HepG2 (cell line): Measurements from ENCODE around the gene ANKRD39. TPM values are rescaled to one million over a fixed set of nuclear protein-coding genes. Genes with fewer than 3 reads are reported as not detected.

Experiments
- ATAD3A ChIP-seq: sonication (generic); formaldehyde crosslinking; IDR thresholded peaks from 2 replicates; pipeline ENCODE4 v1.4.0; 2020; ENCODE audit warnings: missing genetic modification reagents
- CAMTA2 ChIP-seq: sonication (generic); formaldehyde crosslinking; IDR thresholded peaks from 2 replicates; pipeline ENCODE4 v1.4.0; 2020; ENCODE audit warnings: mild to moderate bottlenecking, missing genetic modification reagents, borderline replicate concordance
- CENPT ChIP-seq: sonication (generic); formaldehyde crosslinking; IDR thresholded peaks from 2 replicates; pipeline ENCODE4 v1.8.0; 2022; ENCODE audit warnings: low read depth, mild to moderate bottlenecking, moderate library complexity, missing genetic modification reagents
- FOXP1 ChIP-seq, 2 experiments: fragments of 450-650 bp in 1 of 2; IDR thresholded peaks; 2 replicates each; pipeline ENCODE4 v1.6.1; 2017 to 2018; ENCODE audit warnings: antibody characterized with exemption in 1 of 2
- HHEX ChIP-seq: IDR thresholded peaks from 2 replicates; pipeline ENCODE4 v1.6.1; 2016; ENCODE audit warnings: control low read depth
- HMG20B ChIP-seq: conservative IDR thresholded peaks from 2 replicates; pipeline ENCODE4 v1.6.1; 2016; ENCODE audit warnings: missing genetic modification reagents, missing compliant biosample characterization
- KIAA2018 ChIP-seq: sonication (generic); formaldehyde crosslinking; IDR thresholded peaks from 2 replicates; pipeline ENCODE4 v1.5.0; 2020; ENCODE audit warnings: mild to moderate bottlenecking, missing genetic modification reagents, borderline replicate concordance
- PAWR ChIP-seq: sonication (generic); formaldehyde crosslinking; IDR thresholded peaks from 2 replicates; pipeline ENCODE4 v1.4.0; 2020; ENCODE audit warnings: missing genetic modification reagents, mild to moderate bottlenecking, borderline replicate concordance
- PCBP2 ChIP-seq: fragments of 200-400 bp; formaldehyde crosslinking; optimal IDR thresholded peaks from 2 replicates; pipeline ENCODE3; 2018; ENCODE audit warnings: low read length, low read depth; ENCODE audit not compliant: poor library complexity, severe bottlenecking
- RFXANK ChIP-seq: IDR thresholded peaks from 2 replicates; pipeline ENCODE4 v1.6.1; 2016
- SP2 ChIP-seq: sonication (generic); formaldehyde crosslinking; IDR thresholded peaks from 2 replicates; pipeline ENCODE4 v1.5.1; 2020; ENCODE audit warnings: mild to moderate bottlenecking, missing genetic modification reagents
- TAF15 ChIP-seq: fragments of 200-400 bp; formaldehyde crosslinking; IDR thresholded peaks from one replicate; pipeline ENCODE4 v1.6.1; 2018; ENCODE audit warnings: mild to moderate bottlenecking, low read depth, low read length; ENCODE audit not compliant: poor library complexity, severe bottlenecking
- XBP1 ChIP-seq: sonication (generic); formaldehyde crosslinking; IDR thresholded peaks from 2 replicates; pipeline ENCODE4 v1.5.0; 2020; ENCODE audit warnings: missing genetic modification reagents
- ZIK1 ChIP-seq: sonication (generic); formaldehyde crosslinking; IDR thresholded peaks from 2 replicates; pipeline ENCODE4 v1.5.0; 2020; ENCODE audit warnings: mild to moderate bottlenecking, low read depth, missing genetic modification reagents, borderline replicate concordance
- ZNF17 ChIP-seq: sonication (generic); formaldehyde crosslinking; IDR thresholded peaks from 2 replicates; pipeline ENCODE4 v1.5.0; 2020; ENCODE audit warnings: mild to moderate bottlenecking, missing genetic modification reagents
- ZNF782 ChIP-seq: sonication (generic); formaldehyde crosslinking; IDR thresholded peaks from 2 replicates; pipeline ENCODE4 v1.4.0; 2020; ENCODE audit warnings: missing genetic modification reagents, mild to moderate bottlenecking, borderline replicate concordance
- ZSCAN31 ChIP-seq: sonication (generic); formaldehyde crosslinking; IDR thresholded peaks from 2 replicates; pipeline ENCODE4 v1.5.0; 2020; ENCODE audit warnings: low read depth, mild to moderate bottlenecking, missing genetic modification reagents
- polyA plus RNA-seq, 8 experiments: library from polyadenylated mRNA; depleted of rRNA in 3 of 8; stranded (reverse) in 7 of 8; unstranded in 1 of 8; fragments of >200 nt; fragmentation: Illumina TruSeq in 4 of 8; extraction: Trizol in 4 of 8; gene quantifications; 2 replicates each; pipeline versions ENCODE4 v1.2.1 to v1.2.3, GENCODE V29; 2011 to 2016; ENCODE audit warnings: low read depth in 4 of 8, missing spikeins in 1 of 8, mixed read lengths in 1 of 8; ENCODE audit not compliant: insufficient read depth in 1 of 8
- total RNA-seq, 5 experiments: library from RNA; depleted of rRNA; stranded (reverse); fragments of >200 nt; fragmentation: Illumina TruSeq; extraction: Trizol; gene quantifications; 2 replicates each; pipeline ENCODE4 v1.2.3, GENCODE V29; 2016; ENCODE audit warnings: low read depth in 1 of 5
- TF ChIP-seq, protein P1 (sequence below), 2 experiments: IDR thresholded peaks; 2 replicates each; pipeline ENCODE4 v1.6.1; 2011 to 2012; ENCODE audit warnings: low read length in 2 of 2, borderline replicate concordance in 1 of 2, low read depth in 1 of 2, mild to moderate bottlenecking in 1 of 2, moderate library complexity in 1 of 2

ANKRD39 gene
- total and polyA plus RNA-seq, 2 of the 13 experiments (the other 11 are each of a cell fraction or from before 2014, with no cell fraction given), result 23.2 to 24.8 TPM

DNA sequence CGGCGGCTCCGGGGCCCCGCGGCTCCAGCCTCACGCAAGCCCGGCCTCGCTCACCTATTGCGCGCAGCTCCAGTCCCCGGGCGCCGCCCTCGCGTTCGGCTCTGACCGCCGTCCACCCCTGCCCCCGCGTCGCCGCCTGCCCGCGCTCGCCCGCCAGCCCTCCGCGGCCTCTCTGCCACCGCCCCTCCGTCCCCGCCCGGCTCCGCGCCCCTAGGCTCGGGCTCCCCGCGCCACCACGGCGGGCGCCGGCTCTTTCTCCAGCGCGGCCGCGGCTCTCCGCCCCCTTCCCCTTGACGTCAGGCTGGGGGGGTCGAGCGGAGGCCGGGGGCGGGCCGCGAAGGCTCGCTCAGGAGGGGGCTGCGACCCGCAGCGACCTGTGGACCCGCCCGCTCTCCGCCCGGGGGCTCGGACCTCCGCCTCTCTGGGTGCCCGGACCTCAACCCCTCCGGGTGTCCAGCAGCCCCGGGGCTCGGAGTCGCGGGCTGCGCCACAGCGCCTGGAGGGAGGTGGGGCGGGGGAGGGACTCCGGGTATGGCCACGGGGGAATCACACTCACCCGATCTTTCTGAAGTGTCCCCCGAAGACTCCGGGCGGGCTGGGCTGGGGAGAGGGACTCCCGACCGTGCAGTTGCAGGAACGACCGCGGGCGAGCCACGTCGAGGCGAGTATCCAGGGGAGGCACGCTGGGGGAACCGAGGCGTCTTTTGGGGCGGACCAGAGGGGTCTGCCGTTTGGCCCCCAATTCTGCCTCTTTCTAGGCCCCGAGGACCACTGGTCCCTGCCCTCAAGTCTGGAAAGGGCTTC, 12.2 kb upstream of the ANKRD39 start, which contains the start of gene SEMA4C (continued):
- no peak for TF ChIP-seq KIAA2018 (CRISPR knock-in tag)
- no peak for TF ChIP-seq PAWR (CRISPR knock-in tag)
- TF ChIP-seq RFXANK (CRISPR knock-in tag), result no peak
- no peak for TF ChIP-seq ZNF17 (CRISPR knock-in tag)
- TF ChIP-seq HMG20B (CRISPR knock-in tag), result no peak
- TF ChIP-seq SP2, result no peak
- no peak for TF ChIP-seq XBP1 (CRISPR knock-in tag)
- TF ChIP-seq, protein P1, sequence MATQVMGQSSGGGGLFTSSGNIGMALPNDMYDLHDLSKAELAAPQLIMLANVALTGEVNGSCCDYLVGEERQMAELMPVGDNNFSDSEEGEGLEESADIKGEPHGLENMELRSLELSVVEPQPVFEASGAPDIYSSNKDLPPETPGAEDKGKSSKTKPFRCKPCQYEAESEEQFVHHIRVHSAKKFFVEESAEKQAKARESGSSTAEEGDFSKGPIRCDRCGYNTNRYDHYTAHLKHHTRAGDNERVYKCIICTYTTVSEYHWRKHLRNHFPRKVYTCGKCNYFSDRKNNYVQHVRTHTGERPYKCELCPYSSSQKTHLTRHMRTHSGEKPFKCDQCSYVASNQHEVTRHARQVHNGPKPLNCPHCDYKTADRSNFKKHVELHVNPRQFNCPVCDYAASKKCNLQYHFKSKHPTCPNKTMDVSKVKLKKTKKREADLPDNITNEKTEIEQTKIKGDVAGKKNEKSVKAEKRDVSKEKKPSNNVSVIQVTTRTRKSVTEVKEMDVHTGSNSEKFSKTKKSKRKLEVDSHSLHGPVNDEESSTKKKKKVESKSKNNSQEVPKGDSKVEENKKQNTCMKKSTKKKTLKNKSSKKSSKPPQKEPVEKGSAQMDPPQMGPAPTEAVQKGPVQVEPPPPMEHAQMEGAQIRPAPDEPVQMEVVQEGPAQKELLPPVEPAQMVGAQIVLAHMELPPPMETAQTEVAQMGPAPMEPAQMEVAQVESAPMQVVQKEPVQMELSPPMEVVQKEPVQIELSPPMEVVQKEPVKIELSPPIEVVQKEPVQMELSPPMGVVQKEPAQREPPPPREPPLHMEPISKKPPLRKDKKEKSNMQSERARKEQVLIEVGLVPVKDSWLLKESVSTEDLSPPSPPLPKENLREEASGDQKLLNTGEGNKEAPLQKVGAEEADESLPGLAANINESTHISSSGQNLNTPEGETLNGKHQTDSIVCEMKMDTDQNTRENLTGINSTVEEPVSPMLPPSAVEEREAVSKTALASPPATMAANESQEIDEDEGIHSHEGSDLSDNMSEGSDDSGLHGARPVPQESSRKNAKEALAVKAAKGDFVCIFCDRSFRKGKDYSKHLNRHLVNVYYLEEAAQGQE (IDR thresholded peaks at IDR 0.05; ENCODE audit: borderline replicate concordance in 1 of 2, low read depth in 1 of 2, low read length in 2 of 2), result no peak
- peak; percentile 11; the same call in 1 of the 2 replicates for TF ChIP-seq CENPT (CRISPR knock-in tag)
- no peak for TF ChIP-seq FOXP1 (IDR thresholded peaks at IDR 0.05)
- no peak for TF ChIP-seq FOXP1 (CRISPR knock-in tag; IDR thresholded peaks at IDR 0.05)
- TF ChIP-seq PCBP2, result no peak
- TF ChIP-seq ZNF782 (CRISPR knock-in tag), result 0 out of 2 replicates have a peak, but pooled peaks have one; percentile 39
- no peak for TF ChIP-seq ZIK1 (CRISPR knock-in tag)
- no peak for TF ChIP-seq ATAD3A
- TF ChIP-seq HHEX (CRISPR knock-in tag), result no peak
- peak; percentile 22 for TF ChIP-seq TAF15
- no peak for TF ChIP-seq CAMTA2
- TF ChIP-seq ZSCAN31 (CRISPR knock-in tag), result 0 out of 2 replicates have a peak, but pooled peaks have one; percentile 42
